Endothelial cell of umbilical vein (primary cell): ENCODE measurements around the gene SERPINE3. TPM values are rescaled to one million over a fixed set of nuclear protein-coding genes. Genes with fewer than 3 reads are reported as not detected.

ENCODE experiments used
- BruUV-seq: library from RNA; stranded (reverse); fragments of 400-500 nt; replicated peaks from 2 replicates; lab custom pipeline; 2021; lab: Mats Ljungman, UMichigan
- CTCF ChIA-PET: fragments of 300-600, 350-600 bp; sonication (Branson Sonifier 250); formaldehyde crosslinking; loops from one replicate; lab custom pipeline; 2021; ENCODE audit warnings: antibody characterized with exemption, inconsistent platforms; lab: Charles Lee
- POLR2A ChIA-PET: fragments of 300-600, 350-600 bp; sonication (Branson Sonifier 250); formaldehyde crosslinking; loops from one replicate; lab custom pipeline; 2021; ENCODE audit warnings: antibody characterized with exemption, inconsistent platforms; lab: Charles Lee
- DNase-seq: peaks from one replicate; pipeline ENCODE4 v3.0.0-alpha.2; 2011; ENCODE audit warnings: low read depth, low spot score
- FAIRE-seq: peaks from 2 replicates; lab custom pipeline; 2011; peaks lifted over from hg19 to GRCh38; lab: Jason Lieb, UNC
- H2AFZ ChIP-seq: 2 replicates; pipeline ENCODE4 v1.6.0; 2012; ENCODE audit warnings: low read depth, low read length, control low read depth, inconsistent platforms
- H3K27ac ChIP-seq: 2 replicates; pipeline ENCODE4 v1.5.1; 2011; ENCODE audit warnings: low read depth, mild to moderate bottlenecking, control low read depth, low read length, moderate library complexity; ENCODE audit not compliant: insufficient read depth
- H3K27me3 ChIP-seq, 2 experiments: 2 replicates each; pipeline versions ENCODE4 v1.6.0 to v1.6.1; 2011; ENCODE audit warnings: low read length in 2 of 2, mixed read lengths in 1 of 2; ENCODE audit not compliant: control insufficient read depth in 2 of 2, insufficient read depth in 2 of 2
- H3K36me3 ChIP-seq, 2 experiments: 2 replicates in 1 of 2; 3 replicates in 1 of 2; pipeline ENCODE4 v1.5.1; 2011; ENCODE audit warnings: low read length in 2 of 2, mild to moderate bottlenecking in 1 of 2, moderate library complexity in 1 of 2; ENCODE audit not compliant: control insufficient read depth in 2 of 2, insufficient read depth in 2 of 2; ENCODE audit errors: extremely low read depth in 1 of 2
- H3K4me1 ChIP-seq: 3 replicates; pipeline ENCODE4 v1.5.1; 2011; ENCODE audit warnings: mild to moderate bottlenecking, low read length; ENCODE audit not compliant: control insufficient read depth, insufficient read depth; ENCODE audit errors: extremely low read depth
- H3K4me2 ChIP-seq: 2 replicates; pipeline ENCODE4 v1.6.1; 2011; ENCODE audit warnings: low read length, control low read depth, mixed read lengths; ENCODE audit not compliant: insufficient read depth
- H3K4me3 ChIP-seq, 3 experiments: fragments of 200-600 bp in 1 of 3; sonication (generic), shearing (Covaris generic) in 1 of 3; replicated peaks in 1 of 3; 2 replicates each; pipeline ENCODE4 v1.5.1; 2011 to 2016; ENCODE audit warnings: control low read depth in 3 of 3, low read length in 3 of 3, mild to moderate bottlenecking in 2 of 3, inconsistent platforms in 1 of 3, low read depth in 1 of 3, moderate library complexity in 1 of 3; ENCODE audit not compliant: insufficient read depth in 1 of 3
- H3K79me2 ChIP-seq: 2 replicates; pipeline ENCODE4 v1.6.0; 2012; ENCODE audit warnings: low read length, inconsistent platforms; ENCODE audit not compliant: control insufficient read depth, insufficient read depth
- H3K9ac ChIP-seq: replicated peaks from 2 replicates; pipeline ENCODE3; 2011; ENCODE audit warnings: low read length, control low read depth; ENCODE audit not compliant: insufficient read depth; ENCODE audit errors: extremely low read depth
- H3K9me1 ChIP-seq: replicated peaks from 3 replicates; pipeline ENCODE4 v1.6.0; 2011; ENCODE audit warnings: mild to moderate bottlenecking, low read length; ENCODE audit not compliant: control insufficient read depth, insufficient read depth; ENCODE audit errors: extremely low read depth
- H3K9me3 ChIP-seq: replicated peaks from 2 replicates; pipeline ENCODE4 v1.5.1; 2012; ENCODE audit warnings: low read length, inconsistent platforms; ENCODE audit not compliant: control insufficient read depth, insufficient read depth
- H4K20me1 ChIP-seq: replicated peaks from 2 replicates; pipeline ENCODE3; 2011; ENCODE audit warnings: mild to moderate bottlenecking, low read length; ENCODE audit not compliant: control insufficient read depth, insufficient read depth; ENCODE audit errors: extremely low read depth
- EZH2 ChIP-seq: IDR thresholded peaks from 2 replicates; pipeline ENCODE4 v1.6.1; 2012; ENCODE audit warnings: borderline replicate concordance, low read depth, mild to moderate bottlenecking, moderate library complexity, low read length, inconsistent platforms; ENCODE audit not compliant: severe bottlenecking
- FOS ChIP-seq: IDR thresholded peaks from 2 replicates; pipeline ENCODE4 v1.6.1; 2011; ENCODE audit warnings: mild to moderate bottlenecking, low read length, moderate library complexity, borderline replicate concordance; ENCODE audit not compliant: insufficient read depth
- GATA2 ChIP-seq: IDR thresholded peaks from 2 replicates; pipeline ENCODE4 v1.7.0; 2011; ENCODE audit warnings: low read depth, mild to moderate bottlenecking, moderate library complexity, mixed read lengths, low read length; ENCODE audit not compliant: insufficient read length, insufficient read depth
- JUN ChIP-seq: IDR thresholded peaks from 2 replicates; pipeline ENCODE4 v1.6.1; 2011; ENCODE audit warnings: borderline replicate concordance, low read depth; ENCODE audit not compliant: insufficient read length, insufficient read depth
- MYC ChIP-seq: IDR thresholded peaks from one replicate; pipeline ENCODE4 v1.6.1; 2011; ENCODE audit warnings: mild to moderate bottlenecking, low read depth, low read length
- POLR2A ChIP-seq: IDR thresholded peaks from 2 replicates; pipeline ENCODE4 v1.6.1; 2012; ENCODE audit warnings: low read depth, mild to moderate bottlenecking, control low read depth, low read length
- POLR2AphosphoS5 ChIP-seq: IDR thresholded peaks from 2 replicates; pipeline ENCODE4 v1.6.1; 2012; ENCODE audit warnings: low read depth, mild to moderate bottlenecking, control low read depth, low read length, moderate library complexity; ENCODE audit not compliant: insufficient read depth
- dilution Hi-C: fragments of 300-500 bp; cut with MboI; formaldehyde crosslinking; loops from one replicate; pipeline ENCODE4 v1.15.0; 2019; ENCODE audit warnings: low sequenced_read_pairs; ENCODE audit not compliant: extremely low pct_ligation_motif_present
- intact Hi-C: fragments of 100-400 bp; cut with micrococcal nuclease; formaldehyde crosslinking; loops from one replicate; pipeline ENCODE4 v1.10.0; 2022
- polyA plus RNA-seq, 4 experiments: library from polyadenylated mRNA; depleted of rRNA in 3 of 4; stranded (reverse) in 3 of 4; unstranded in 1 of 4; fragments of >200 nt; gene quantifications; 2 replicates each; pipeline versions ENCODE4 v1.2.1 to v1.2.3, GENCODE V29; 2011 to 2012; ENCODE audit warnings: missing spikeins in 1 of 4
- total RNA-seq: library from RNA; stranded (reverse); gene quantifications from 2 replicates; pipeline ENCODE4 v1.2.3, GENCODE V29; 2021
- TF ChIP-seq, protein P1 (sequence below): IDR thresholded peaks from 2 replicates; pipeline ENCODE4 v1.6.1; 2011; ENCODE audit not compliant: insufficient read depth, insufficient read length
- TF ChIP-seq, protein P2 (sequence below), 2 donors: IDR thresholded peaks; 1 replicate in 1 of 2; 2 replicates in 1 of 2; pipeline ENCODE4 v1.5.1; 2011; ENCODE audit warnings: low read length in 2 of 2, mild to moderate bottlenecking in 2 of 2, moderate library complexity in 2 of 2, control low read depth in 1 of 2, inconsistent platforms in 1 of 2, low read depth in 1 of 2; ENCODE audit not compliant: insufficient read depth in 1 of 2; ENCODE audit errors: extremely low read depth in 1 of 2

The SERPINE3 gene
- total and polyA plus RNA-seq, 2 donors (not counting 3 experiments of a cell fraction or from before 2014, with no cell fraction given) = not detected

DNA sequence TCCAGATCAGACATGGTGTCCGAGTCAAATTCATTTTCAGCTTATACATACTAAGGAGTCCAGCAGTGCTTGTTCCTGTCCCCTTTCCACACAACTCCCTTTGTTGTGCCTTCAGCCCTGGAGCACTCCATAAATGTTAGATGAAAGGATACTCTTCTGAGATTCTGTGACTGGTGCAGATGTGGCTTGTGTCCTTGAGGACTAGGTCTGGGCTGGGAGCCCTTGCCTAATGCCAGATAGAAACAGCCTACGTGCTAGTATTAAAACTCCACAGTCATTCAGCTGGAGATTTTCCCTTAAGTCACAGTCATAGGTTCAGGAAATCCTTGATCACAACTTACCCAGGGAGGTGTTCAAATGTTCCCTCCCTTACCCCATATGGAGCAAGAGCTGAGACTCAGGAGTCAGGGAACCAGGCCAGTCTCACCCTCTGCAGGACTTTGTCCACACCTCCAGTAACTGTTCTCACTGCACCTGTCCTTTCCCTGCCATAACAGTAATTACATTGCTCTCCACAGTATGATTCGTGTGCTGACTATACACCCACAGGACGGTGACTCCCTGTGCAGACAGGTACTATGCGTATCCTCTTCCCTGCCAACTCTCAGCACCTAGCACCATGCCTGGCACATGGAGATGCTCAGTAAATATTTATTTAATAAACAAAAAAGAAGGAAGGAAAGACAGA lies 15.5 kb upstream of the SERPINE3 start:
- H3K9me1 ChIP-seq = no peaks in the 10 kb centered on the region
- POLR2A ChIA-PET = no interaction called here

More for the DNA sequence above, 15.5 kb upstream of the SERPINE3 start:
- Histone ChIP-seq H3K27me3 (no peaks in the 10 kb centered on the region), H3K9me3 (no peaks in the 10 kb centered on the region), H3K9ac (no peak overlapping the region), H4K20me1 (no peaks in the 10 kb centered on the region), H3K4me3 (no peak overlapping the region), H3K4me1 (no peaks in the 10 kb centered on the region), H3K36me3 (no peaks in the 10 kb centered on the region), H2AFZ (no peak overlapping the region), H3K4me2 (no peak overlapping the region), H3K79me2 (no peaks in the 10 kb centered on the region), H3K27ac (no peak overlapping the region)
- intact Hi-C loops (no loop called here), dilution Hi-C loops (no loop called here)
- FAIRE-seq (no peak), DNase-seq (no peak)
- CTCF ChIA-PET = no interaction called here
- BruUV-seq = no TSS peak
- no peak for TF ChIP-seq FOS
- TF ChIP-seq, protein P1, sequence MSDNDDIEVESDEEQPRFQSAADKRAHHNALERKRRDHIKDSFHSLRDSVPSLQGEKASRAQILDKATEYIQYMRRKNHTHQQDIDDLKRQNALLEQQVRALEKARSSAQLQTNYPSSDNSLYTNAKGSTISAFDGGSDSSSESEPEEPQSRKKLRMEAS = no peak
- TF ChIP-seq POLR2A = no peak
- no peak for TF ChIP-seq POLR2AphosphoS5
- TF ChIP-seq MYC = no peak
- TF ChIP-seq JUN = no peak
- TF ChIP-seq, protein P2, sequence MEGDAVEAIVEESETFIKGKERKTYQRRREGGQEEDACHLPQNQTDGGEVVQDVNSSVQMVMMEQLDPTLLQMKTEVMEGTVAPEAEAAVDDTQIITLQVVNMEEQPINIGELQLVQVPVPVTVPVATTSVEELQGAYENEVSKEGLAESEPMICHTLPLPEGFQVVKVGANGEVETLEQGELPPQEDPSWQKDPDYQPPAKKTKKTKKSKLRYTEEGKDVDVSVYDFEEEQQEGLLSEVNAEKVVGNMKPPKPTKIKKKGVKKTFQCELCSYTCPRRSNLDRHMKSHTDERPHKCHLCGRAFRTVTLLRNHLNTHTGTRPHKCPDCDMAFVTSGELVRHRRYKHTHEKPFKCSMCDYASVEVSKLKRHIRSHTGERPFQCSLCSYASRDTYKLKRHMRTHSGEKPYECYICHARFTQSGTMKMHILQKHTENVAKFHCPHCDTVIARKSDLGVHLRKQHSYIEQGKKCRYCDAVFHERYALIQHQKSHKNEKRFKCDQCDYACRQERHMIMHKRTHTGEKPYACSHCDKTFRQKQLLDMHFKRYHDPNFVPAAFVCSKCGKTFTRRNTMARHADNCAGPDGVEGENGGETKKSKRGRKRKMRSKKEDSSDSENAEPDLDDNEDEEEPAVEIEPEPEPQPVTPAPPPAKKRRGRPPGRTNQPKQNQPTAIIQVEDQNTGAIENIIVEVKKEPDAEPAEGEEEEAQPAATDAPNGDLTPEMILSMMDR (IDR thresholded peaks at IDR 0.05; ENCODE audit: extremely low read depth in 1 of 2, insufficient read depth in 1 of 2, low read depth in 1 of 2, low read length in 2 of 2) = no peak
- TF ChIP-seq EZH2 = no peak
- no peak for TF ChIP-seq GATA2
